ENCODE results near the gene CACNB1.

DNA sequence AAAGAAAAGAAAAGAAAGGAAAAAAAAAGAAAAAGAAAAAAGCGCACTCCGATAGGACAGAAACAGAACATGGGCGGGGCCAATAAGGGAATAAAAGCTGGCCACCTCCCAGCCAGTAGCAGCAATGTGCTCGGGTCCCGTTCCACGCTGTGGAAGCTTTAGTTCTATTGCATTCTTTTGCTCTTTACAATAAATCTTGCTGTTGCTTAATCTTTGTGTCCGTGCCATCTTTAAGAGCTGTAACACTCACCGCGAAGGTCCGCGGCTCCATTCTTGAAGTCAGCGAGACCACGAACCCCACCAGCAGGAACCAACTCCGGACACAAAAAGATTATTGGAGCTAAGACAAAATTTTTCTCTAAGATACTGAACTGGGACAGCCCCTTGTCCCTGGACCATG lies 28.4 kb downstream of the CACNB1 start:
- no peak for TF ChIP-seq KLF16 (CRISPR knock-in tag; IDR thresholded peaks at IDR 0.05)
- no peak for TF ChIP-seq ZNF138 (CRISPR knock-in tag; IDR thresholded peaks at IDR 0.05; ENCODE audit: low read depth)
- no peak for TF ChIP-seq TAF1 (CRISPR knock-in tag; IDR thresholded peaks at IDR 0.05)
- TF ChIP-seq POLR2AphosphoS5 (IDR thresholded peaks at IDR 0.05; ENCODE audit: low read depth, low read length): no peak
- no peak for TF ChIP-seq SOX6 (IDR thresholded peaks at IDR 0.05)
- TF ChIP-seq SOX6 (CRISPR knock-in tag; IDR thresholded peaks at IDR 0.05): no peak
- TF ChIP-seq, protein P1, sequence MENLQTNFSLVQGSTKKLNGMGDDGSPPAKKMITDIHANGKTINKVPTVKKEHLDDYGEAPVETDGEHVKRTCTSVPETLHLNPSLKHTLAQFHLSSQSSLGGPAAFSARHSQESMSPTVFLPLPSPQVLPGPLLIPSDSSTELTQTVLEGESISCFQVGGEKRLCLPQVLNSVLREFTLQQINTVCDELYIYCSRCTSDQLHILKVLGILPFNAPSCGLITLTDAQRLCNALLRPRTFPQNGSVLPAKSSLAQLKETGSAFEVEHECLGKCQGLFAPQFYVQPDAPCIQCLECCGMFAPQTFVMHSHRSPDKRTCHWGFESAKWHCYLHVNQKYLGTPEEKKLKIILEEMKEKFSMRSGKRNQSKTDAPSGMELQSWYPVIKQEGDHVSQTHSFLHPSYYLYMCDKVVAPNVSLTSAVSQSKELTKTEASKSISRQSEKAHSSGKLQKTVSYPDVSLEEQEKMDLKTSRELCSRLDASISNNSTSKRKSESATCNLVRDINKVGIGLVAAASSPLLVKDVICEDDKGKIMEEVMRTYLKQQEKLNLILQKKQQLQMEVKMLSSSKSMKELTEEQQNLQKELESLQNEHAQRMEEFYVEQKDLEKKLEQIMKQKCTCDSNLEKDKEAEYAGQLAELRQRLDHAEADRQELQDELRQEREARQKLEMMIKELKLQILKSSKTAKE (CRISPR knock-in tag; IDR thresholded peaks at IDR 0.05; ENCODE audit: borderline replicate concordance): no peak
- TF ChIP-seq FOSL1 (CRISPR knock-in tag; IDR thresholded peaks at IDR 0.05; ENCODE audit: borderline replicate concordance): no peak
- TF ChIP-seq CBX5 (CRISPR knock-in tag; IDR thresholded peaks at IDR 0.05; ENCODE audit: borderline replicate concordance): no peak
